Activated CD4-positive, alpha-beta memory T cell treated with anti-CD3 and anti-CD28 coated beads, Interleukin-2, amount 10 ng/mL, durations not matched to agents 7 days and 5 days (primary cell): ENCODE measurements around the gene TLCD3A. TPM values are rescaled to one million over a fixed set of nuclear protein-coding genes. Genes with fewer than 3 reads are reported as not detected.

Source experiments
- CTCF ChIA-PET: fragments of 350-600 bp; sonication (Branson Sonifier 250); formaldehyde crosslinking; loops from one replicate; lab custom pipeline; 2021; ENCODE audit warnings: antibody characterized with exemption, inconsistent platforms; lab: Charles Lee
- POLR2A ChIA-PET: fragments of 350-600 bp; sonication (Branson Sonifier 250); formaldehyde crosslinking; loops from one replicate; lab custom pipeline; 2021; ENCODE audit warnings: antibody characterized with exemption; lab: Charles Lee
- DNase-seq: peaks from one replicate; pipeline ENCODE4 v3.0.0-alpha.2; 2020
- H3K27ac Mint-ChIP-seq: one replicate; pipeline ENCODE4 v1.8.0; 2021; ENCODE audit warnings: mild to moderate bottlenecking, mixed read lengths
- H3K27me3 Mint-ChIP-seq: one replicate; pipeline ENCODE4 v1.8.0; 2021; ENCODE audit warnings: mixed read lengths
- H3K36me3 Mint-ChIP-seq: one replicate; pipeline ENCODE4 v1.8.0; 2021; ENCODE audit warnings: low read depth, mixed read lengths
- H3K4me1 Mint-ChIP-seq: one replicate; pipeline ENCODE4 v1.8.0; 2021; ENCODE audit warnings: mixed read lengths
- H3K4me3 Mint-ChIP-seq: one replicate; pipeline ENCODE4 v1.8.0; 2021; ENCODE audit warnings: mild to moderate bottlenecking, mixed read lengths
- H3K9me3 Mint-ChIP-seq: one replicate; pipeline ENCODE4 v1.8.0; 2021; ENCODE audit warnings: mixed read lengths
- total RNA-seq, 2 experiments: library from RNA; stranded (reverse); gene quantifications; one replicate each; pipeline ENCODE4 v1.2.3, GENCODE V29; 2021

Gene TLCD3A
- total RNA-seq, 2 experiments from 2014 or later: 8.2 to 10.6 TPM

GRCh38 chr17:720706-721539 is 11.5 kb upstream of the TLCD3A start:
- no peak for DNase-seq
- CTCF ChIA-PET: no interaction called here
- Mint-ChIP-seq H3K4me1 (no peaks in the 10 kb centered on the region), H3K27me3 (peaks cover 6% of the 10 kb centered on the region), H3K4me3 (no peak overlapping the region), H3K9me3 (no peaks in the 10 kb centered on the region), H3K36me3 (no peaks in the 10 kb centered on the region), H3K27ac (no peak overlapping the region)
- POLR2A ChIA-PET: interaction anchor here (0.9 kb wide), 1 partner anchor 12 kb away, joined by 3 read pairs; no protein-coding TSS in a partner anchor

GRCh38 chr17:721540-721937 is 10.9 kb upstream of the TLCD3A start:
- Mint-ChIP-seq H3K4me1 (no peaks in the 10 kb centered on the region), H3K36me3 (no peaks in the 10 kb centered on the region), H3K27ac (no peak overlapping the region), H3K9me3 (no peaks in the 10 kb centered on the region), H3K27me3 (peaks cover 6% of the 10 kb centered on the region), H3K4me3 (no peak overlapping the region)
- ChIA-PET POLR2A (interaction anchor here (0.9 to 1.0 kb wide), 2 partner anchors 12 to 61 kb away, joined by 3 read pairs; partner anchors contain the start of genes GLOD4 and MRM3), CTCF (interaction anchor here (2.0 kb wide), 1 partner anchor 259 kb away, joined by 4 read pairs; no protein-coding TSS in a partner anchor)
- DNase-seq: no peak

DNA sequence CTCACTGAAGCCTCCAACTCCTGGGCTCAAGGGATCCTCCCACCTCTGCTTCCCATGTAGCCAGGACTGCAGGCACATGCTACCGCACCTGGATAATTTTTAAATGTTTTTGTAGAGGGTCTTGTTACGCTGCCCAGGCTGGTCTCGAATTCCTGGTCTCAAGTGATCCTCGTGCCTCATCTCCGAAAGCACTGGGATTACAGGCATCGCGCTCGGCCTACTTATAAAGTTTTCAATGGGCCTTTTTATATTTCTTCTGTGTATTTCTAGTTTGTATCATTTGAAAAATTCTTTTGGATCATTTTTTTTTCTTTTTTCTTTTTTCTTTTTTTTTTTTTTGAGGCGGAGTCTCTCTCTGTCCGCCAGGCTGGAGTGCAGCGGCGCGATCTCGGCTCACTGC is 7.3 kb upstream of the TLCD3A start:
- H3K27me3 Mint-ChIP-seq: peaks cover 3% of the 10 kb centered on the region
- DNase-seq: no peak
- H3K9me3 Mint-ChIP-seq: no peaks in the 10 kb centered on the region
- POLR2A ChIA-PET: no interaction called here
- H3K27ac Mint-ChIP-seq: no peak overlapping the region
- CTCF ChIA-PET: no interaction called here
- H3K36me3 Mint-ChIP-seq: no peaks in the 10 kb centered on the region
- H3K4me1 Mint-ChIP-seq: no peaks in the 10 kb centered on the region
- H3K4me3 Mint-ChIP-seq: no peak overlapping the region

- Mint-ChIP-seq H3K4me3 (no peak overlapping the region), H3K9me3 (no peaks in the 10 kb centered on the region), H3K36me3 (no peaks in the 10 kb centered on the region), H3K27me3 (peaks cover 4% of the 10 kb centered on the region), H3K4me1 (no peaks in the 10 kb centered on the region), H3K27ac (no peak overlapping the region)
- CTCF ChIA-PET: no interaction called here
- POLR2A ChIA-PET: no interaction called here
- DNase-seq: no peak
Observed at GRCh38 chr17:725746-726145, 6.7 kb upstream of the TLCD3A start.

- ChIA-PET CTCF (no interaction called here), POLR2A (no interaction called here)
- H3K36me3 Mint-ChIP-seq: no peaks in the 10 kb centered on the region
- H3K9me3 Mint-ChIP-seq: no peaks in the 10 kb centered on the region
- H3K27me3 Mint-ChIP-seq: peaks cover 5% of the 10 kb centered on the region
- H3K27ac Mint-ChIP-seq: no peak overlapping the region
- H3K4me3 Mint-ChIP-seq: no peak overlapping the region
- no peaks in the 10 kb centered on the region for H3K4me1 Mint-ChIP-seq
- no peak for DNase-seq
Observed at GRCh38 chr17:726271-726919, 6.0 kb upstream of the TLCD3A start.

DNA sequence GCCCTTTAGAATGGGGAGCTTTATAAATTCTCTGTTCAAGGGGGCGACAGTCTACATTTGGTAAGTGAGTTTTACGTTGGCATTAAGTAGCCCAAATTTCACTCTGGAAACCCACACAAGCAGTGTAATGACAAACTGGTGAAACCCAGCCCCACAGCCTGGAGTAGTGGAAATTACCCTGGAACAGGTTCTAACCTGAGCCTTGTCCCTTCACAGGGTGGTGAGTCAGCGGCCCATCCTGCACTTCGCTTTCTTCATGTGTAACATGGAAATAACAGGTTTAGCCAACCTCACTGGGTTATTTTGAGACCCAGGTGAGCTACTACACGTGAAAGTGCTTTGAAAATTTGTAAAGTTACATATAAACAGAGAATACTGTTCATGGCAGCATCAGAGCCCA is 3.5 kb upstream of the TLCD3A start:
- POLR2A ChIA-PET: no interaction called here
- Mint-ChIP-seq H3K27ac (no peak overlapping the region), H3K4me1 (peaks cover 10% of the 10 kb centered on the region), H3K4me3 (no peak overlapping the region), H3K9me3 (no peaks in the 10 kb centered on the region), H3K36me3 (peaks cover 10% of the 10 kb centered on the region), H3K27me3 (peaks cover 9% of the 10 kb centered on the region)
- no peak for DNase-seq
- CTCF ChIA-PET: no interaction called here

GRCh38 chr17:731644-732066 is 741 bp upstream of the TLCD3A start:
- CTCF ChIA-PET: interaction anchor here (1.4 kb wide), 1 partner anchor 249 kb away, joined by 5 read pairs; no protein-coding TSS in a partner anchor
- H3K27ac Mint-ChIP-seq: no peak overlapping the region

DNA sequence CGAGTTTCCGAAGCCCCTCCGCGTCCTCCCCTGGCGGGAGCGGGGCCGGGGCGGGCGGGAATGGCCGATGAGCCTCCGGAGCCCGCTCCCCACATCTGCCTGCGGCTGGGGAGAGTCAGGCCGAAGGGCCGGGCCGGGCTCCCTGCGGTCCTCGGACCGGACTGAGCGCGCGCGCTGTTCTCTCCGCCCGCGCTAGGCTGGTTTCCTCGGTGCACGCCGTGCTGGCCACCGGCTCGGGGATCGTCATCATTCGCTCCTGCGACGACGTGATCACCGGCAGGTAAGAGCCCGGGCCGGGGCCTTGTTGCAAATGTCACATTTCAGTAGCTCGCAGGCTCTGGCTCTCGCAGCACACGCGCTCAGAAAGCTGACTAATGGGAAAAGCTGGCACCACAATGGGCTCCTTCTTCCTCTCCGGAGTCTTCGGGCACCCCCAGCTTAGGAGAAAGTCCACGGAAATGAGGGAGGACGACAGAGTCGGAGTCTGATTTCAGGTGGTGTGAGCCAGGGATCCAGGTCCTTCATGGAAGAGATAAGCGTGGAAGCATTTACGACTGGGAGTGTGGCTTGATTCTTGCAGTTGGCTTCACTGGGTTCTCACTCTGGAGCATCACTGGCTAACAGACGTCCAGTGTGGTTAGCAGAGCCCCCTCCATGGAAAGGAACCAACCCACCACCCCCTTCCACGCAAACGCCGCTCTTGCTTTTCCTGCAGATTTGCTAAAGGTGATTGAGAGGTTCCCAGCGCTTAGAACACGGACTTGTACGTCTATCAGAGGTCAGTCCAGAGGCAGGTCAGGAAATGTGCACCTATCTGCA is 715 bp downstream of the TLCD3A start:
- peaks cover 9% of the 10 kb centered on the region for H3K27me3 Mint-ChIP-seq
- H3K4me3 Mint-ChIP-seq: peak overlapping the region; percentile 77
- peak; percentile 47 for DNase-seq
- H3K4me1 Mint-ChIP-seq: peaks cover 15% of the 10 kb centered on the region
- peaks cover 21% of the 10 kb centered on the region for H3K36me3 Mint-ChIP-seq
- CTCF ChIA-PET: interaction anchor here (1.5 kb wide), 1 partner anchor 321 kb away, joined by 6 read pairs; no protein-coding TSS in a partner anchor
- POLR2A ChIA-PET: interaction anchor here (0.6 to 2.1 kb wide), 5 partner anchors 11 to 467 kb away, joined by 3 to 5 read pairs (median 3); no protein-coding TSS in a partner anchor
- H3K9me3 Mint-ChIP-seq: no peaks in the 10 kb centered on the region
- peak overlapping the region; percentile 40 for H3K27ac Mint-ChIP-seq

More at GRCh38 chr17:731644-732066, 741 bp upstream of the TLCD3A start:
- Mint-ChIP-seq H3K9me3 (no peaks in the 10 kb centered on the region), H3K4me1 (peaks cover 15% of the 10 kb centered on the region), H3K36me3 (peaks cover 21% of the 10 kb centered on the region), H3K27me3 (peaks cover 9% of the 10 kb centered on the region), H3K4me3 (peak overlapping the region; percentile 66)
- DNase-seq: no peak
- POLR2A ChIA-PET: no interaction called here

DNA sequence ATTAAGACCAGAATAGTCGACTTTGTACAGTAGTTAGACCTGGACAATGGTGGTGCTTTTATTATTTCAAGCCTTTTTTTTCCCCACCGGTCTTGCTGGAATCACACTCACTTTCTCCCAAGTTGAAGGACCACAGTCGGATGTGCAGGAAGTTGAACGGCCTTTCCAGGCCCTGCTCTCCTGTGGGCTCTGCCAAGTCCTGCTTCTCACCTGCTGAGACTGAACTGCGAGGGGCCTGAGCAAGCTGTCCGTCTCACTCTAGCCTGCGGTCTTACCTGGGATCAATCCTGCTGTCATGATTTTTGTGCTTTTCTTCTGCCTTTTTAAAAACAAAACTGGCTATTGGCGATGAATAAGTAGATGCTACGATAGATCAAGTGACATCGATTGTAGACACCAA is 1.3 kb downstream of the TLCD3A start:
- POLR2A ChIA-PET: interaction anchor here (0.7 to 2.1 kb wide), 4 partner anchors 16 to 468 kb away, joined by 3 to 5 read pairs (median 4); partner anchors contain the start of gene VPS53
- CTCF ChIA-PET: interaction anchor here (1.5 kb wide), 1 partner anchor 321 kb away, joined by 6 read pairs; no protein-coding TSS in a partner anchor
- Mint-ChIP-seq H3K27me3 (peaks cover 9% of the 10 kb centered on the region), H3K9me3 (no peaks in the 10 kb centered on the region), H3K4me1 (peaks cover 15% of the 10 kb centered on the region), H3K4me3 (peak overlapping the region; percentile 77), H3K36me3 (peaks cover 26% of the 10 kb centered on the region), H3K27ac (no peak overlapping the region)
- DNase-seq: no peak

GRCh38 chr17:737561-738113 is 5.2 kb downstream of the TLCD3A start:
- peaks cover 50% of the 10 kb centered on the region for H3K36me3 Mint-ChIP-seq
- DNase-seq: no peak
- H3K27me3 Mint-ChIP-seq: peaks cover 4% of the 10 kb centered on the region
- CTCF ChIA-PET: interaction anchor here (0.9 kb wide), 1 partner anchor 22 kb away, joined by 3 read pairs; no protein-coding TSS in a partner anchor
- no peak overlapping the region for H3K27ac Mint-ChIP-seq
- no peak overlapping the region for H3K4me3 Mint-ChIP-seq
- POLR2A ChIA-PET: interaction anchor here (1.2 kb wide), 1 partner anchor 14 kb away, joined by 4 read pairs; no protein-coding TSS in a partner anchor
- no peaks in the 10 kb centered on the region for H3K9me3 Mint-ChIP-seq
- peaks cover 21% of the 10 kb centered on the region for H3K4me1 Mint-ChIP-seq

DNA sequence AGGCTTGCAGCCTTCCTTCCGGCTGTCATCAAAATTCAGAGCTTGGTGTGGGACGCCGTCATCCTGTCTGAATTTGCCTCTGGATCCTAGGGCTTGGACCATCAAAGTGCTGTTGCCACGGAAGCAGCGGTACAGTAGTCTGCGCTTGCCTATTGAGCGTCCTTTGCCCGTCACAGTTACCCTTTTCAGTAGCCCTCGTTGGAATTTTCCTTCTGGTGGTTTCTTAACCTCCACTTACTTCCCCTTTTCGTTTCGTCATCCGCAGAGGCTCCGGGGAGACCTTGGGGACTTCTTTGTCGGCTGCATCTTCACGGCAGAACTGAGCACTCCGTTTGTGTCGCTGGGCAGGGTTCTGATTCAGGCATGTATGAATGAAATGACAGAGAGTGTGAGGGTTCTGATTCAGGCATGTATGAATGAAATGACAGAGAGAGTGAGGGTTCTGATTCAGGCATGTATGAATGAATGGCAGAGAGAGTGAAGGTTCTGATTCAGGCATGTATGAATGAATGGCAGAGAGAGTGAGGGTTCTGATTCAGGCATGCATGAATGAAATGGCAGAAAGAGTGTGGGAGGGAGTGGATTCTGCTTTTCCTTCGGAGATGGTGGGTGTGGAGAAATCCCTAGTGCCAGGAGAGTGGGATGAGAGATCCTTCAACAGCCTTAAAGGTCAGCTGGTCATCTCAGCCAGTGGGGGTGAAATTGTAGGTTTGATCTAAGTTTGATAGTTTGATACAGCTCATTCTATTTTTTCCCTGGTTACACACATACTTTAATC is 8.0 kb downstream of the TLCD3A start:
- H3K36me3 Mint-ChIP-seq: peaks cover 48% of the 10 kb centered on the region

More for the DNA sequence above, 8.0 kb downstream of the TLCD3A start:
- peaks cover 6% of the 10 kb centered on the region for H3K4me1 Mint-ChIP-seq
- CTCF ChIA-PET: interaction anchor here (1.2 kb wide), 1 partner anchor 12 kb away, joined by 5 read pairs; no protein-coding TSS in a partner anchor
- POLR2A ChIA-PET: no interaction called here
- H3K9me3 Mint-ChIP-seq: no peaks in the 10 kb centered on the region
- no peaks in the 10 kb centered on the region for H3K27me3 Mint-ChIP-seq
- peak; percentile 26 for DNase-seq
- H3K27ac Mint-ChIP-seq: peak overlapping the region; percentile 58
- no peak overlapping the region for H3K4me3 Mint-ChIP-seq
